ENCODE data around the gene CYB561D1.
"Not testable (repeated sequence)": the region's sequence is repeated elsewhere in the genome, so short reads cannot be mapped to it uniquely, and the experiment has no call there.

The CYB561D1 gene

GRCh38 chr1:109493805-109494539 is at the start of gene CYB561D1:
TSS of gene CYB561D1 (plus strand) at chr1:109494094. CDS start at chr1:109494140, 46 bp downstream.
- FAIRE-seq: no peak

- FAIRE-seq: no peak
Measured at GRCh38 chr1:109444346-109444745, 49.5 kb upstream of the CYB561D1 start.

- FAIRE-seq: peak; percentile 89
Measured at GRCh38 chr1:109445949-109446695, 47.8 kb upstream of the CYB561D1 start.

GRCh38 chr1:109447524-109447923 is 46.4 kb upstream of the CYB561D1 start:
- no peak for FAIRE-seq

GRCh38 chr1:109454497-109455133 is 39.3 kb upstream of the CYB561D1 start:
- FAIRE-seq: no peak

- FAIRE-seq: no peak
Measured at GRCh38 chr1:109457819-109458218, 36.1 kb upstream of the CYB561D1 start.

- FAIRE-seq: no peak
Measured at GRCh38 chr1:109466125-109466451, 27.8 kb upstream of the CYB561D1 start.

GRCh38 chr1:109466452-109467300 is 27.2 kb upstream of the CYB561D1 start, which contains the start of gene SYPL2:
TSS of gene SYPL2 (plus strand) at chr1:109466546. CDS start at chr1:109466844, 298 bp downstream.
- no peak for FAIRE-seq

- FAIRE-seq: no peak
Measured at GRCh38 chr1:109467301-109467777, 26.6 kb upstream of the CYB561D1 start.

GRCh38 chr1:109468061-109468460 is 25.8 kb upstream of the CYB561D1 start:
- FAIRE-seq: no peak

- FAIRE-seq: no peak
Measured at GRCh38 chr1:109468903-109469302, 25.0 kb upstream of the CYB561D1 start.

GRCh38 chr1:109470245-109470644 is 23.6 kb upstream of the CYB561D1 start:
- no peak for FAIRE-seq

GRCh38 chr1:109472779-109473178 is 21.1 kb upstream of the CYB561D1 start:
- no peak for FAIRE-seq

- not testable (repeated sequence) for FAIRE-seq
Measured at GRCh38 chr1:109473284-109474057, 20.4 kb upstream of the CYB561D1 start.

GRCh38 chr1:109474697-109475096 is 19.2 kb upstream of the CYB561D1 start:
- no peak for FAIRE-seq

GRCh38 chr1:109475261-109475660 is 18.6 kb upstream of the CYB561D1 start:
- FAIRE-seq: no peak

- FAIRE-seq: no peak
Measured at GRCh38 chr1:109476825-109477224, 17.1 kb upstream of the CYB561D1 start.

GRCh38 chr1:109477821-109478220 is 16.1 kb upstream of the CYB561D1 start:
- FAIRE-seq: no peak

GRCh38 chr1:109478806-109479205 is 15.1 kb upstream of the CYB561D1 start:
- FAIRE-seq: no peak

GRCh38 chr1:109479311-109479710 is 14.6 kb upstream of the CYB561D1 start:
- no peak for FAIRE-seq

GRCh38 chr1:109479901-109480300 is 14.0 kb upstream of the CYB561D1 start:
- no peak for FAIRE-seq

GRCh38 chr1:109481646-109482045 is 12.2 kb upstream of the CYB561D1 start:
- no peak for FAIRE-seq
